Measurements from ENCODE around the gene NAALADL2.
"Not testable (repeated sequence)": the region's sequence is repeated elsewhere in the genome, so short reads cannot be mapped to it uniquely, and the experiment has no call there.

NAALADL2 gene

GRCh38 chr3:175489406-175489805 is 630.3 kb downstream of the NAALADL2 start:
- DNase-seq (ENCODE audit: low read depth), result no peak

- no peak for DNase-seq (ENCODE audit: low read depth)
Observed at GRCh38 chr3:175493301-175493700, 634.2 kb downstream of the NAALADL2 start.

DNA sequence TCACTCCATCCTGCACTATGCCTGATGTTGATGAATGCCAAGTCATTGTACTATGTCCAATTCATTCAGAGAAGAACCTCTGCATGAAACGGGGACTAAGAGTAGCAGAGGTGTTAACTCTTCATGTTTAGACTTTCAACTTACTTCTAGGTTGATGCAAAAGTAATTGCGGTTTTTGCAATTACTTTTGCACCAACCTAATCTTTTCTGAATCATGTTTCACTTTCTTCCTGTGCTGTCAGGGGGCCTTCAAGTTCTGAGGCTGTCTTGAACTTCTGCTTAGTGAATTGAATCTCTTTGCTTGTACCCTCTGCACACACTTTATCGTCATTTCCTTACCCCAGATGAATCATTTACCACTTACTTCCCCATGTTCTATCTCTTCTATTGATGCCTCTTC is 636.2 kb downstream of the NAALADL2 start:
- DNase-seq (ENCODE audit: low read depth), result no peak

DNA sequence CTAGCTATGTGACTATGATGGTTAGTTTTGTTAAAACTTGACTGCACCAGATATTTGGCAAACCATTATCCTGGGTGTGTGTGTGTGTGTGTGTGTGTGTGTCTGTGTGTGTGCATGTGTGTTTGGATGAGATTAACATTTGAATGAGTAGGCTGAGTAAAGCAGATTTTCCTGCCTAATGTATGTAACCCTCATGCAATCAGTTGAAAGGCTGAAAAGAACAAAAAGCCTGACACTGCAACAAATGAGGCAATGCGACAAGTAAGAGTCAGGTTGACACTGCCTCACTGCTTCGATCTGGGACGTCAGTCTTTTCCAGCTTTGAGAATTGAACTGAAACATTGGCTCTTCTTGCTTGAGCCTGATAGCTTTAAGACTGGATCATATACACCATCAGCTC is 643.0 kb downstream of the NAALADL2 start:
- DNase-seq (ENCODE audit: low read depth), result no peak

GRCh38 chr3:175511219-175511785 is 652.2 kb downstream of the NAALADL2 start:
- DNase-seq (ENCODE audit: low read depth), result no peak

GRCh38 chr3:175512700-175513099 is 653.6 kb downstream of the NAALADL2 start:
- DNase-seq (ENCODE audit: low read depth), result no peak

DNA sequence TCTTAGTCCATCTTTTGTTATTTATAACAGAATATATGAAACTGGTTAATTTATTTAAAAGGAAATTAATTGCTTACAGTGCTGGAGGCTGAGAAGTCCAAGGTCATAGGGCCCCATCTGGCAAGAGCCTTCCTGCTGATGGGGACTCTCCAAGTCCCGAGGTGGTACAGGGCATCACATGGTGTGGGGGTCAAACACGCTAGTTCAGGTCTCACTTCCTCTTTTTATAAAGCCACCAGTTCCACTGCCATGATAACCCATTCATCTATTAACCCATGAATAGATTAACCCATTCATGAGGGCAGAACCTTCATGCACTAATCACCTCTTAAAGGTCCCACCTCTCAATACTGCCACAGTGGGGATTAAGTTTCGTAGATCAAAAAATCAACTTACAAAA is 659.3 kb downstream of the NAALADL2 start:
- DNase-seq (ENCODE audit: low read depth), result no peak

DNA sequence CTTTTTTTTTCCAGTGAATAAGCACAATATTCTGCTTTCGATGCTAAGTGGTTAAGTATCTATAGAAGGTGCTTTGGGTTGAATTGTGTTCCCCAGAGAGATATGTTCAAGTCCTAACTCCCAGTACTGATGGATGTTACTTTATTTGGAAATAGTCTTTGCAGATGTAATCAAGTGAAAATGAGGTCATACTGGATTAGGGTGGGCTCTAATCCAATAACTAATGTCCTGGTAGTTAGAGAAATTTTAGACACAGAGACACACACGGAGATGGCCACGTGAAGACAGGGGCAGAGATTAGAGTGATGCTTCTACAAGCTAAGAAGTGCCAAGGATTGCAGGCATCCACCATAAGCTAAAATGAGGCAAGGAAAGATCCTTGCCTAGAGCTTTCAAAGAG is 662.3 kb downstream of the NAALADL2 start:
- no peak for DNase-seq (ENCODE audit: low read depth)

GRCh38 chr3:175526191-175526590 is 667.1 kb downstream of the NAALADL2 start:
- DNase-seq (ENCODE audit: low read depth), result no peak

DNA sequence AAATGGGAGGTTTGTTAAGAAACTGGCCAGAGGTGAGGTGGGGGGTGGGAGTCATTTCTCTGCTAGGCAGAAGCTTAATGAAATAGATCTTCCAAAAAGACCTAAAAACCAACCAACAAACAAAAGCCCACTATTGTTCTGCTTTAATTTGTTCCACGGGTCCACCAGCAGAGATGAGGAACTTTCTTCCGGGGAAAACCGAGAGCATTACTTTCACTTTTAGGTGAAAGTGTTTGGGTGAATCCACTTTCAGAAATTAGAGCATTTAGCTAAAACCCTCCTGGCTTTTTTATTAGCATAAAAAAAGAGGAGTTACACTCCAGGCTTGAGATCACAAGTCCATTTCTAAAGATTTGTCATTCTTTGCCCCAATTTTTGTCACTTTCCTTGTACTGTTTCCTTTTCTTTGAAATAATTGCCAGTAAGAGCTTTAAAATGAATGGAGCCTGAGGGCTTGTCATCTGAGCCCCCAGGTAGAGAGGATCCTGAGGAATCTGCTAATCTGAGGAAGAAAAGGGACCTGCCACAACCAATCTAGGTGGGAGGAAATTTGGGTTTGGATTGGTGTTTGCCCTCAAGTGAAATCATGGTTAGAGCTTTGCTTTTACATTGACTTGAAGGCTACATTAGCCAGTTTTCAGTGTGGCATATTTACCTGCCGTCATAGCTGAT is 667.6 kb downstream of the NAALADL2 start:
- DNase-seq (ENCODE audit: low read depth), result no peak

- DNase-seq (ENCODE audit: low read depth), result not testable (repeated sequence)
Observed at GRCh38 chr3:175528693-175529092, 669.6 kb downstream of the NAALADL2 start.

DNA sequence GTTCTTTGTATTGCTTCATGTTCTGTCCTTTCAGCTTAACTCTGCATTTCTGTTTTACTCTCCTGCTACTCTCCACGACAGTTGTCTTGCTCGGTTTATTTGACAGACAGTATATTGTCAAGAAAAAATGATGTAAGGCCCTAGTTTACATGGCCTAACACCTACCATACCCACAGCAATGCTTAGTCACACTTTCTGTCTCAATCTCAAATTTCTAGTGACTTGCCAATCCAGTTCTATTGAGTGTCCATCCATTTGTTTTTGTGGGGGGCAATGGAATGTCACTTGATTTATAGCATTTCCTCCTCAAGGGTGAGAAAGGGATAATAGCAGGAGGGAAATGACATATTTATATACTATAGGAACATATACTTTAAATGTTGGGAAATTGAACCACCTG is 676.2 kb downstream of the NAALADL2 start:
- no peak for DNase-seq (ENCODE audit: low read depth)

DNA sequence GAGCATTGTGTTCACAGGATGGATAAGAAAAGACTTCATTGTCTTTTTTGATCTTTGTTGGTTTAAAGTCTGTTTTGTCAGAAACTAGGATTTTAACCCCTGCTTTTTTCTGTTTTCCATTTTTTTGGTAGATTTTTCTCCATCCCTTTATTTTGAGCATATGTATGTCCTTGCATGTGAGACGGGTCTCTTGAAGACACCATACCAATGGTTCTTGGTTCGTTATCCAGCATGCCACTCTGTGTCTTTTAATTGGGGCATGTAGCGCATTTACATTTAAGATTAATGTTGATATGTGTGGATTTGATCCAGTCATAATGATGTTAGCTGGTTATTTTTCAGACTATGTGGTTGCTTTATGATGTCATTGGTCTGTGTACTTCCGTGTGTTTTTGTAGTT is 687.0 kb downstream of the NAALADL2 start:
- DNase-seq (ENCODE audit: low read depth), result no peak

- DNase-seq (ENCODE audit: low read depth), result no peak
Observed at GRCh38 chr3:175552929-175553328, 693.8 kb downstream of the NAALADL2 start.

DNA sequence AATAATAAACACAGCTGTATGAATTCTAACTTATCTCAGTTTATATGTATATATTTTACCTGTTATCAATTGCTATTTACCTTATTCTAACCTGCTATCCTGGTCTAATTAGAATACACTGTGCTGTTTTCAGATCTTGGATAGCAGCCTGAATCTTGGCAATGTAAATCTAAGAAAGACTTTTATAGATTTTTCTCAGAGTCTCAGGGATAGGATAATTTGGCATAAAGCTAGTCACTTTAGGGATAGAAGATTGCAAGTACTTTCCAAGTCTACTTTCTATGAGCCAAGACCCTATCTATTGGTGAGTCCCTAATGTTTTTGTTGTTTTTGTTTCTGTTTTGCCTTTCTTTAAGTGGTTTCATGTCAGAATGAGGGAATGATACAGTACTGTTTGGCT is 695.7 kb downstream of the NAALADL2 start:
- DNase-seq (ENCODE audit: low read depth), result no peak

DNA sequence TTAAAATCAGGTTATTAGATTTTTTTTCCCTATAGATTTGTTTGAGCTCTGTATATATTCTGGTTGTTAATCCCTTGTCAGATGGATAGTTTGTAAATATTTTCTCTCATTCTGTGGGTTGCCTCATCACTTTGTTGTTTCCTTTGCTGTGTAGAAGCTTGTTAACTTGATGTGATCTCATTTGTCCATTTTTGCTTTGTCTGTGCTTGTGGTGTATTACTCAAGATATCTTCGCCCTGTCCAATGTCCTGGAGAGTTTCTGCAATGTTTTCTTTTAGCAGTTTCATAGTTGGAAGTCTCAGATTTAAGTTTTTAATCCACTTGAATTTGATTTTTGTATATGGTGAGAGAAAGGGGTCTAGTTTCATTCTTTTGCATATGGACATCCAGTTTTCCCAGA is 699.1 kb downstream of the NAALADL2 start:
- DNase-seq (ENCODE audit: low read depth), result no peak

DNA sequence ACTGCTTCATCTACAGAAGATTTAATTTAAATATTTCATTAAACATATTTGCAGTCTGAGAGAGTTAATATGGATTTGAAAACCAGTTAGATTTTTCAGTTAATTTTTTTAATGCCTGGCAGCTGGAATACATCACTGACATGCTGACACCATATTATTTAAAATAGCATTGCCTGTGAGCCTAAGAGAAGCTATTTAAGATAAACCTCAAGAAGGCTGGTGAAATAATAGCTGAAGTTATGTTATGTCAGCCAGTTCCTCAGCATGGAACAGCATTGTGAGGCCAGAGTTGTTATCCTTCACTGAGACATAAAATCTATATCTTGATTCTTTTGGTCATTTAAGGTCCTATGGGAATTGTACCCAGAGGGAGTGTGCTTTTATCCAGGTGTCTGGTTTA is 705.2 kb downstream of the NAALADL2 start:
- DNase-seq (ENCODE audit: low read depth), result no peak

DNA sequence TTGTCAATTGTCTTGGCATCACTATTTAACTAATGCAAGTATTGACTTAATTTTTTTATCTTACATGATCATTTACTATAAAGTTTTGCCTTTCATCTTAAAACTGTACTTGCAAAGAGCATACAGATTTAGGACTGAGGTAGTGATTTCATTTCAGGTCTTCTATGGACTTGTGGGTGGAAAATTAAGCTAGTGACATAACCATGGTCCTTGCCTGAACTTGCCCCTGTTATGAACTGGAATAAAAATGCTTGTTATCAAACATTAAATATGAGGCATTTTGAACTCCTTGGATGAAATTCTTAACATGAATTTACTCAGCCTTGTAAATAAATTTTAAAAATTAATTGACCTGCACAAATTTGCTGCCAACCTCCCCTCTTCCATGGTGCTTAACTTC is 712.0 kb downstream of the NAALADL2 start:
- no peak for DNase-seq (ENCODE audit: low read depth)

- DNase-seq (ENCODE audit: low read depth), result no peak
Observed at GRCh38 chr3:175573226-175573625, 714.1 kb downstream of the NAALADL2 start.

- no peak for DNase-seq (ENCODE audit: low read depth)
Observed at GRCh38 chr3:175580318-175580717, 721.2 kb downstream of the NAALADL2 start.

- DNase-seq (ENCODE audit: low read depth), result no peak
Observed at GRCh38 chr3:175585898-175586297, 726.8 kb downstream of the NAALADL2 start.

DNA sequence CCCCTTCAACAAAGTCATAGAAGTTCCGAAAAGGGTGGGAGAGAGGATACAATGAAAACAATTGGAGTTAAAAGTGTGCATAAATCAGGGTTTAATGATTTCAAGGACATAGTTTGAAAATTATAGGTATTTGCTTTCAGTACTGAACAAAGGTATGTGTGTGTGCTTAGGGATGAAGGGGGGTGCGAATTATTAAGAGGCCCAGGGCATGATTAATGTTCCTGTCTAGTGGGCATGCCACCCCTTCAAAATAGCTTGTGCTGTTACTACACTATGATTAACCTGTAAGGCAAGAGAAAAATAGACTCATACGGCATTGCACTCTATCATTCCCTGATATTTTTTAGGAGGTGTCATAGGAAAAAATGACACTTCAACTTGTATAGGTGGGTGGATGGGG is 731.6 kb downstream of the NAALADL2 start:
- no peak for DNase-seq (ENCODE audit: low read depth)

GRCh38 chr3:175591375-175591774 is 732.2 kb downstream of the NAALADL2 start:
- no peak for DNase-seq (ENCODE audit: low read depth)

- DNase-seq (ENCODE audit: low read depth), result no peak
Observed at GRCh38 chr3:175593331-175593730, 734.2 kb downstream of the NAALADL2 start.

Data from stimulated activated CD8-positive, alpha-beta memory T cell treated with anti-CD3 and anti-CD28 coated beads, Interleukin-12 subunit alpha, Interleukin-12 subunit beta, amount 100 ng/mL, for 4 hours (primary cell).